Right ventricle myocardium superior (tissue), 1 donor: ENCODE measurements around the gene HARS2. TPM values are rescaled to one million over a fixed set of nuclear protein-coding genes. Genes with fewer than 3 reads are reported as not detected.
"Not testable (repeated sequence)": the region's sequence is repeated elsewhere in the genome, so short reads cannot be mapped to it uniquely, and the experiment has no call there.

ENCODE experiments used
- ATAC-seq: fragments of 200-7000 bp; cut with Tn5 transposase; one replicate; pipeline ENCODE4 v1.9.1; 2020; ENCODE audit warnings: mild to moderate bottlenecking; ENCODE audit not compliant: poor library complexity
- DNase-seq: peaks from one replicate; pipeline ENCODE4 v3.0.0-alpha.2; 2020
- intact Hi-C: fragments of 100-400 bp; cut with DNase I; formaldehyde crosslinking; loops from one replicate; pipeline ENCODE4 v1.11.2; 2022
- long read RNA-seq: library from polyadenylated mRNA; unstranded; transcript quantifications from one replicate; pipeline ENCODE4 v2.0.0, GENCODE V29; 2021
- total RNA-seq: library from RNA; stranded (reverse); fragmentation: NEBNext Ultra II Directional; extraction: Animal tissue kit (Norgen Biotek cat#: 25700); gene quantifications from one replicate; pipeline ENCODE4 v1.2.1, GENCODE V29; 2021
- donor health status: DM: no; HTN: yes; CAD: no; lungs with severe emphysema.

The HARS2 gene
- 25.2 TPM for total RNA-seq
- long read RNA-seq, transcript HARS2-201 (13 exons, 2,510 nt): major isoform, 95 of 117 reads
- long read RNA-seq, transcript HARS2-219 (14 exons, 2,292 nt): minor isoform, 9 of 117 reads
- long read RNA-seq, partial matches to known transcripts: 5 of 117 reads
- long read RNA-seq, other reads (novel, unspliced or antisense): 5 of 117 reads

- intact Hi-C loops: no loop called here
- DNase-seq (peak; percentile 93), ATAC-seq (peak; percentile 99)
Measured at GRCh38 chr5:140690941-140691924, at the start of gene HARS2, which contains the start of gene HARS1. Gene HARS2, plus strand, starts transcription at chr5:140691455. Its CDS starts 194 bp downstream, at chr5:140691649. Gene HARS1, minus strand, starts transcription at chr5:140691370. Its CDS starts 66 bp downstream, at chr5:140691304.

GRCh38 chr5:140641716-140642115 lies 49.5 kb upstream of the HARS2 start:
- intact Hi-C loops: loop anchor here (10.0 kb wide), 1 partner anchor 267 kb away; no protein-coding TSS in a partner anchor
- no peak for ATAC-seq
- DNase-seq: no peak

GRCh38 chr5:140642718-140643117 lies 48.5 kb upstream of the HARS2 start:
- ATAC-seq: no peak
- intact Hi-C loops: loop anchor here (10.0 kb wide), 1 partner anchor 268 kb away; no protein-coding TSS in a partner anchor
- DNase-seq: no peak

- DNase-seq (no peak), ATAC-seq (no peak)
- intact Hi-C loops: loop anchor here (5.0 to 10.0 kb wide), 2 partner anchors 100 to 272 kb away; partner anchors contain the start of gene EIF4EBP3
Measured at GRCh38 chr5:140647042-140647419, 44.2 kb upstream of the HARS2 start.

- intact Hi-C loops: no loop called here
- DNase-seq: no peak
- no peak for ATAC-seq
Measured at GRCh38 chr5:140658870-140659269, 32.4 kb upstream of the HARS2 start.

GRCh38 chr5:140660371-140660770 lies 30.9 kb upstream of the HARS2 start:
- ATAC-seq, intact Hi-C loops: not testable (repeated sequence)

GRCh38 chr5:140664030-140664358 lies 27.3 kb upstream of the HARS2 start:
- DNase-seq: no peak
- intact Hi-C loops: no loop called here
- ATAC-seq: no peak

More at GRCh38 chr5:140660371-140660770, 30.9 kb upstream of the HARS2 start:
- not testable (repeated sequence) for DNase-seq

- peak; percentile 99 for DNase-seq
- peak; percentile 99 for ATAC-seq
- intact Hi-C loops: no loop called here
Measured at GRCh38 chr5:140664359-140665119, 26.7 kb upstream of the HARS2 start, which contains the start of gene WDR55. Gene WDR55, plus strand, starts transcription at chr5:140664904. Its CDS starts 9 bp downstream, at chr5:140664913.

GRCh38 chr5:140671035-140671434 lies 20.2 kb upstream of the HARS2 start:
- DNase-seq, intact Hi-C loops, ATAC-seq: not testable (repeated sequence)

- intact Hi-C loops: no loop called here
- no peak for DNase-seq
- ATAC-seq: no peak
Measured at GRCh38 chr5:140671472-140672125, 19.7 kb upstream of the HARS2 start.

GRCh38 chr5:140672455-140673186 lies 18.6 kb upstream of the HARS2 start:
- ATAC-seq (no peak), DNase-seq (peak; percentile 67)
- intact Hi-C loops: no loop called here

GRCh38 chr5:140673187-140673976 lies 17.9 kb upstream of the HARS2 start, which contains the start of gene DND1:
Gene DND1, minus strand, starts transcription at chr5:140673576. Its CDS starts 34 bp downstream, at chr5:140673542.
- intact Hi-C loops: no loop called here
- ATAC-seq (no peak), DNase-seq (no peak)

GRCh38 chr5:140674211-140674610 lies 17.0 kb upstream of the HARS2 start:
- no peak for ATAC-seq
- DNase-seq: no peak
- intact Hi-C loops: no loop called here

GRCh38 chr5:140674629-140675028 lies 16.6 kb upstream of the HARS2 start:
- no peak for ATAC-seq
- intact Hi-C loops: no loop called here
- DNase-seq: no peak

GRCh38 chr5:140677947-140678346 lies 13.3 kb upstream of the HARS2 start:
- ATAC-seq: no peak
- intact Hi-C loops: no loop called here
- no peak for DNase-seq

- ATAC-seq: no peak
- DNase-seq: no peak
- intact Hi-C loops: no loop called here
Measured at GRCh38 chr5:140678993-140679392, 12.3 kb upstream of the HARS2 start.

- ATAC-seq (no peak), DNase-seq (no peak)
- intact Hi-C loops: no loop called here
Measured at GRCh38 chr5:140690376-140690932, 801 bp upstream of the HARS2 start.
